ENCODE results near the gene MID1IP1. TPM values are rescaled to one million over a fixed set of nuclear protein-coding genes. Genes with fewer than 3 reads are reported as not detected.

MID1IP1 gene
- total and polyA plus RNA-seq, 2 donors = 17.4 to 22.3 TPM

- H3K4me3 ChIP-seq (ENCODE audit: low read length in 2 of 2) = peak overlapping the region; percentile 43 to 61
- H3K27me3 ChIP-seq (ENCODE audit: control insufficient read depth in 2 of 2, insufficient read depth in 1 of 2, low read length in 1 of 2) = peaks cover 0 to 3% of the 10 kb centered on the region in 2 donors
- peaks cover 0 to 16% of the 10 kb centered on the region in 2 donors for H3K9me3 ChIP-seq (ENCODE audit: control insufficient read depth in 2 of 2, insufficient read depth in 1 of 2, low read length in 1 of 2)
- H3K36me3 ChIP-seq (ENCODE audit: control insufficient read depth in 2 of 2, insufficient read depth in 2 of 2, low read length in 1 of 2) = no peaks in the 10 kb centered on the region
- DNase-seq (ENCODE audit: low read depth in 6 of 9, low spot score in 9 of 9) = peak in 1 of 9 donors; percentile 61
- H3K27ac ChIP-seq (ENCODE audit: low read depth in 1 of 2, low read length in 1 of 2) = peak overlapping the region; percentile 77 to 96
- H3K4me1 ChIP-seq (ENCODE audit: control insufficient read depth in 2 of 2, insufficient read depth in 2 of 2, low read length in 2 of 2) = peaks cover 4 to 19% of the 10 kb centered on the region in 2 donors
- 24% methylated on average over 7 of the region's 7 CpGs for WGBS
Measured at GRCh38 chrX:38806875-38807621, 5.8 kb downstream of the MID1IP1 start.

GRCh38 chrX:38807873-38808272, 6.6 kb downstream of the MID1IP1 start:
- Histone ChIP-seq H3K27ac (ENCODE audit: low read depth in 1 of 2, low read length in 1 of 2) (peak overlapping the region; percentile 15 to 96), H3K9me3 (ENCODE audit: control insufficient read depth in 2 of 2, insufficient read depth in 1 of 2, low read length in 1 of 2) (peaks cover 0 to 16% of the 10 kb centered on the region in 2 donors), H3K4me3 (ENCODE audit: low read length in 2 of 2) (no peak overlapping the region), H3K36me3 (ENCODE audit: control insufficient read depth in 2 of 2, insufficient read depth in 2 of 2, low read length in 1 of 2) (no peaks in the 10 kb centered on the region), H3K4me1 (ENCODE audit: control insufficient read depth in 2 of 2, insufficient read depth in 2 of 2, low read length in 2 of 2) (peaks cover 4 to 19% of the 10 kb centered on the region in 2 donors), H3K27me3 (ENCODE audit: control insufficient read depth in 2 of 2, insufficient read depth in 1 of 2, low read length in 1 of 2) (peaks cover 0 to 3% of the 10 kb centered on the region in 2 donors)
- peak in 1 of 9 donors; percentile 39 for DNase-seq (ENCODE audit: low read depth in 6 of 9, low spot score in 9 of 9)

GRCh38 chrX:38811515-38812243, 10.4 kb downstream of the MID1IP1 start:
- Histone ChIP-seq H3K27me3 (ENCODE audit: control insufficient read depth in 2 of 2, insufficient read depth in 1 of 2, low read length in 1 of 2) (no peaks in the 10 kb centered on the region), H3K27ac (ENCODE audit: low read depth in 1 of 2, low read length in 1 of 2) (no peak overlapping the region), H3K4me1 (ENCODE audit: control insufficient read depth in 2 of 2, insufficient read depth in 2 of 2, low read length in 2 of 2) (peaks cover 5 to 26% of the 10 kb centered on the region in 2 donors), H3K9me3 (ENCODE audit: control insufficient read depth in 2 of 2, insufficient read depth in 1 of 2, low read length in 1 of 2) (no peaks in the 10 kb centered on the region), H3K4me3 (ENCODE audit: low read length in 2 of 2) (no peak overlapping the region), H3K36me3 (ENCODE audit: control insufficient read depth in 2 of 2, insufficient read depth in 2 of 2, low read length in 1 of 2) (no peaks in the 10 kb centered on the region)
- DNase-seq (ENCODE audit: low read depth in 6 of 9, low spot score in 9 of 9) = no peak
- 56% methylated on average over 3 of the region's 3 CpGs for WGBS

- Histone ChIP-seq H3K4me3 (ENCODE audit: low read length in 2 of 2) (no peak overlapping the region), H3K27ac (ENCODE audit: low read depth in 1 of 2, low read length in 1 of 2) (peak overlapping the region; percentile 91 to 93)
- WGBS = 81% methylated on average over 3 of the region's 3 CpGs
Measured at GRCh38 chrX:38816155-38816554, 14.9 kb downstream of the MID1IP1 start.

GRCh38 chrX:38817004-38817703, 15.9 kb downstream of the MID1IP1 start:
- peak in 3 of 9 donors; percentile 54 to 78 (median 57) for DNase-seq (ENCODE audit: low read depth in 6 of 9, low spot score in 9 of 9)
- 46% methylated on average over 2 of the region's 2 CpGs for WGBS

More at GRCh38 chrX:38816155-38816554, 14.9 kb downstream of the MID1IP1 start:
- DNase-seq (ENCODE audit: low read depth in 6 of 9, low spot score in 9 of 9) = peak in 3 of 9 donors; percentile 33 to 68 (median 37)
- Histone ChIP-seq H3K36me3 (ENCODE audit: control insufficient read depth in 2 of 2, insufficient read depth in 2 of 2, low read length in 1 of 2) (no peaks in the 10 kb centered on the region), H3K4me1 (ENCODE audit: control insufficient read depth in 2 of 2, insufficient read depth in 2 of 2, low read length in 2 of 2) (peaks cover 8 to 18% of the 10 kb centered on the region in 2 donors), H3K9me3 (ENCODE audit: control insufficient read depth in 2 of 2, insufficient read depth in 1 of 2, low read length in 1 of 2) (no peaks in the 10 kb centered on the region), H3K27me3 (ENCODE audit: control insufficient read depth in 2 of 2, insufficient read depth in 1 of 2, low read length in 1 of 2) (no peaks in the 10 kb centered on the region)

GRCh38 chrX:38819163-38819562, 17.9 kb downstream of the MID1IP1 start:
- H3K36me3 ChIP-seq (ENCODE audit: control insufficient read depth in 2 of 2, insufficient read depth in 2 of 2, low read length in 1 of 2) = no peaks in the 10 kb centered on the region
- H3K4me3 ChIP-seq (ENCODE audit: low read length in 2 of 2) = no peak overlapping the region
- no peak overlapping the region for H3K27ac ChIP-seq (ENCODE audit: low read depth in 1 of 2, low read length in 1 of 2)
- peaks cover 6 to 18% of the 10 kb centered on the region in 2 donors for H3K4me1 ChIP-seq (ENCODE audit: control insufficient read depth in 2 of 2, insufficient read depth in 2 of 2, low read length in 2 of 2)
- WGBS = 100% methylated on average over 1 of the region's 1 CpG
- no peaks in the 10 kb centered on the region for H3K27me3 ChIP-seq (ENCODE audit: control insufficient read depth in 2 of 2, insufficient read depth in 1 of 2, low read length in 1 of 2)
- DNase-seq (ENCODE audit: low read depth in 6 of 9, low spot score in 9 of 9) = no peak
- H3K9me3 ChIP-seq (ENCODE audit: control insufficient read depth in 2 of 2, insufficient read depth in 1 of 2, low read length in 1 of 2) = no peaks in the 10 kb centered on the region

More at GRCh38 chrX:38817004-38817703, 15.9 kb downstream of the MID1IP1 start:
- Histone ChIP-seq H3K27ac (ENCODE audit: low read depth in 1 of 2, low read length in 1 of 2) (peak overlapping the region; percentile 82 to 93), H3K36me3 (ENCODE audit: control insufficient read depth in 2 of 2, insufficient read depth in 2 of 2, low read length in 1 of 2) (no peaks in the 10 kb centered on the region), H3K9me3 (ENCODE audit: control insufficient read depth in 2 of 2, insufficient read depth in 1 of 2, low read length in 1 of 2) (no peaks in the 10 kb centered on the region), H3K4me1 (ENCODE audit: control insufficient read depth in 2 of 2, insufficient read depth in 2 of 2, low read length in 2 of 2) (peaks cover 6 to 18% of the 10 kb centered on the region in 2 donors), H3K4me3 (ENCODE audit: low read length in 2 of 2) (no peak overlapping the region), H3K27me3 (ENCODE audit: control insufficient read depth in 2 of 2, insufficient read depth in 1 of 2, low read length in 1 of 2) (no peaks in the 10 kb centered on the region)

GRCh38 chrX:38819709-38820108, 18.4 kb downstream of the MID1IP1 start:
- no peak for DNase-seq (ENCODE audit: low read depth in 6 of 9, low spot score in 9 of 9)
- Histone ChIP-seq H3K27ac (ENCODE audit: low read depth in 1 of 2, low read length in 1 of 2) (no peak overlapping the region), H3K4me3 (ENCODE audit: low read length in 2 of 2) (no peak overlapping the region), H3K36me3 (ENCODE audit: control insufficient read depth in 2 of 2, insufficient read depth in 2 of 2, low read length in 1 of 2) (no peaks in the 10 kb centered on the region), H3K4me1 (ENCODE audit: control insufficient read depth in 2 of 2, insufficient read depth in 2 of 2, low read length in 2 of 2) (peaks cover 6 to 18% of the 10 kb centered on the region in 2 donors), H3K27me3 (ENCODE audit: control insufficient read depth in 2 of 2, insufficient read depth in 1 of 2, low read length in 1 of 2) (no peaks in the 10 kb centered on the region), H3K9me3 (ENCODE audit: control insufficient read depth in 2 of 2, insufficient read depth in 1 of 2, low read length in 1 of 2) (no peaks in the 10 kb centered on the region)
- WGBS = 96% methylated on average over 1 of the region's 1 CpG

GRCh38 chrX:38820751-38821150, 19.5 kb downstream of the MID1IP1 start:
- WGBS = 96% methylated on average over 2 of the region's 2 CpGs
- H3K27me3 ChIP-seq (ENCODE audit: control insufficient read depth in 2 of 2, insufficient read depth in 1 of 2, low read length in 1 of 2) = no peaks in the 10 kb centered on the region
- H3K4me1 ChIP-seq (ENCODE audit: control insufficient read depth in 2 of 2, insufficient read depth in 2 of 2, low read length in 2 of 2) = peaks cover 6 to 18% of the 10 kb centered on the region in 2 donors
- no peaks in the 10 kb centered on the region for H3K36me3 ChIP-seq (ENCODE audit: control insufficient read depth in 2 of 2, insufficient read depth in 2 of 2, low read length in 1 of 2)
- H3K9me3 ChIP-seq (ENCODE audit: control insufficient read depth in 2 of 2, insufficient read depth in 1 of 2, low read length in 1 of 2) = no peaks in the 10 kb centered on the region
- DNase-seq (ENCODE audit: low read depth in 6 of 9, low spot score in 9 of 9) = no peak
- no peak overlapping the region for H3K4me3 ChIP-seq (ENCODE audit: low read length in 2 of 2)
- no peak overlapping the region for H3K27ac ChIP-seq (ENCODE audit: low read depth in 1 of 2, low read length in 1 of 2)
